NK-92 treated with Interleukin-12 subunit alpha and Interleukin-12 subunit beta, amount 100 ng/mL, for 24 hours (cell line): ENCODE data around the gene PLCL1.

Source experiments
- DNase-seq: peaks from one replicate; lab custom pipeline; 2025; lab: John Stamatoyannopoulos, UW

PLCL1 gene

GRCh38 chr2:198117406-198118041 lies 313.1 kb downstream of the PLCL1 start:
- DNase-seq, result no peak

- no peak for DNase-seq
These were observed 323.2 kb downstream of the PLCL1 start for GRCh38 chr2:198127627-198128026.

GRCh38 chr2:198129609-198130008 lies 325.2 kb downstream of the PLCL1 start:
- DNase-seq, result no peak

GRCh38 chr2:198134293-198134955 lies 330.0 kb downstream of the PLCL1 start:
- no peak for DNase-seq

DNA sequence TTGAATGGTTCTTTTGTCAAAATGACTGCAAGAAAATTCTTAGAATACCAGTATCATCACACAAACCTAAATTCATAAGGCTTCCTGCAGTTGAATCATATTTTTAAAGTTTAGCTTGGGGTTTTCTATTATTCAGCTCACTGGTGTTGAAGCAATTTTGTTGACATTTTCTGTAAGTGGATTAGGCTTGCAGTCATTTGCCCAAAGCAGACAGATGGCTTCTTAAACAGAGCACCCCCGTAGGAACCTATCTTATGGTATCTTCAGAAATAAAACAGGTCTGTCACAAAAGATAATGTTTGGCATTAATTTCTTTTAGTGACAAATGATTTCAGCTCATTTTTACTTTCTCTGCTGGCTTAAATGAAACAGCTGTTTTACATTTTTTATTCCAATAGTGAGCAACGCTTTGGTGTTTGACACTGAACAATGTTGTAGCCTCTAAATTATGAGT lies 331.1 kb downstream of the PLCL1 start:
- no peak for DNase-seq

- no peak for DNase-seq
These were observed 331.7 kb downstream of the PLCL1 start for GRCh38 chr2:198136142-198136541.

DNA sequence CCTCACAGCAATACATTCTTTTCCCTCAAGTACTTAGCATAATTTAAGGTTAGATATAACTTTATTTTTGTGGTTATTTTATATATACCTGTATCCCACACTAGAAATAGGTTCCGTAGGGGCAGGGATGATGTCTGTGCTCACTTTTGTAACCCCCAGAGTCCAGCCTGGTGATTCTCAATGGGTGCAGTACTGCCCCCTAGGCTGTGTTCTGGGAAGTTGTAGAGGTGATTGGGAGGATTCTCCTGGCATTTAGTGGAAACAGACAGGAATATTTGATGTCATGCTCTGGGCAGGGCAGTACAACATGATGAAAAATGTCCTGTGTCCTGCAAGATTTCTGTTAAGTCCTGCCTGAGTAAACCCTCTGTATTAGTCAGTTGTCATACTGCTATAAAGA lies 333.3 kb downstream of the PLCL1 start:
- DNase-seq, result no peak

GRCh38 chr2:198141726-198142125 lies 337.3 kb downstream of the PLCL1 start:
- no peak for DNase-seq

GRCh38 chr2:198143156-198143555 lies 338.8 kb downstream of the PLCL1 start:
- DNase-seq, result no peak

DNA sequence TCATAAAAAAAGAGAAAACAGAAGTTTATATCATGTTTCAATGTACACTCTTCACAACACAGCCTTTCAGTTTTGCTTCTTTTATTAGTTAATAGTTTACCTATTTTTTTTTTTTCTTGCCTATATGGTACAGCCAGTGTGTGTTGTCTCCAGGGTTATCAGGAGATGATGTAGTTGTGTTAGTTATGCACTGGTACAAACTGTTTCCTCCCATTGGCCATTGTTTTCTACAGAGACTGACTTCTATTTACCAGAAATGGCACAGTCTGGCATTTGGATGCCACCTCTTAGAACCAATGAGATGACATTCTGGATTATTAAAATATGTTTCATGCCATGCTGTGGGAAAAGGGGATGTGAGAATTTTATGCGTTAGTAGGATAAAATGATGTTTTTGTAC lies 339.4 kb downstream of the PLCL1 start:
- no peak for DNase-seq

- DNase-seq, result no peak
These were observed 340.3 kb downstream of the PLCL1 start for GRCh38 chr2:198144660-198145059.

DNA sequence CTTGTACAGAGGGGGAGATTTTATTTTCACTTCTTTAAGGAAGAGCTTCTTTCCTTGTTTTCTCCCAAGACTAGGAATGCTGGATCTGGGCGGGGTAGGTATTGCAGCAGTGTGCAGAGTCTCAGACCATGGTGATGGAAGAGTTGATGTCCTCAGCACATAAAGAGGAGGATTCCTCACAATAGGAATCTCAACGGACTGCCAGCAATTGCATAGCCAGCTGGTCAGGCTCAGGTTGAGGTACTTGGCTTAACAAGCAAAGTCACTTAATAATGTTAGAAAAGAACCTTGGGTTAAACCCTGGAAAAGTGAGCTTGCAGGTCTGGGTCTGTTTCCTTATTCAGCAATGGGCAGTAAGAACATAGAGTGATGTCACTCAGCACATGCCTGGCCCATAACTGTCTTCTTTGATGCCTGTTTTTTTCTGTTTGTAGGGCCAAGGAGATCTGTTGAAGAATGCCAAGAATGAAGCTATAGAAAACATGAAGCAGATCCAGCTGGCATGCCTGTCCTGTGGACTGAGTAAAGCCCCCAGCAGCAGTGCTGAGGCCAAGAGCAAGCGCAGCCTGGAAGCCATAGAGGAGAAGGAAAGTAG lies 342.1 kb downstream of the PLCL1 start:
- DNase-seq, result no peak

- DNase-seq, result no peak
These were observed 352.9 kb downstream of the PLCL1 start for GRCh38 chr2:198157314-198157713.

GRCh38 chr2:198161151-198161550 lies 356.8 kb downstream of the PLCL1 start:
- DNase-seq, result no peak

GRCh38 chr2:198162276-198162675 lies 357.9 kb downstream of the PLCL1 start:
- DNase-seq, result no peak

DNA sequence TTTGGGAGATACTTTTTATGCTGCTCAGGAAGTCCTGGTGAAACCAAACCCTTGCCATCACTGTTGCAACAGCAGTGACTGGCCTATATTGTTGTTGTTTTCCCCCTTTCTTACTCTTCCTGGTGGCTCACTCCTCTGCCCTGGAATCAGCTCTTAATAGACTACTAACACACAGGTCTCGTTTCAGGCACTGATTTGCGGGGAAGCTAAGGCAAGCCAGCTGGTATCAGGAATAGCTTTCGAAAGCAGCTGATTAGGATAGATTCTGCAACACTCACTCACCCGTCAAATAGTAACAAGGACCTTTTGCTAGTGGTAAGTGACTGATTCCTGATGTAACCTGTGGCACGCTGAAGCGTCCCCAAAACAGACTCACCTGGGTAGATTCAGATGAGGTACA lies 360.4 kb downstream of the PLCL1 start:
- DNase-seq, result no peak

GRCh38 chr2:198165289-198165688 lies 360.9 kb downstream of the PLCL1 start:
- DNase-seq, result no peak

DNA sequence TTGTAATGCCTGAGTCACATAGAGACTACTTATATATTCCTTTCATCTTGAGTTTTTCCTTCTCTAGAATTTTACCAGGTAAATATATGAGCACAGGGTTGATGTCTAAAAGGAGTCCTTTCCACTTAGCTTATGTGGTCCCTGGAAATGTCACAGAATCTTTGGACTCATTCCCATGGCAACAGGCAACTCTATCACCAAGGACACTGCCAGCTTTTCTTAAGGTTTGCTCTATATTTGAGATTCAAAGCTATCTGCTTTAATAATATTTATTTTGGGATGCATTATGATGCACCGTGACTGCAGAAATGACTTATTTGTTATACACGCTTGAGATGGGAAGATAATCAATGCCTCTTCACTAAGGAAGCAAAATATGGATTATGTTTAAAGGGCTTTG lies 363.0 kb downstream of the PLCL1 start:
- DNase-seq, result no peak

DNA sequence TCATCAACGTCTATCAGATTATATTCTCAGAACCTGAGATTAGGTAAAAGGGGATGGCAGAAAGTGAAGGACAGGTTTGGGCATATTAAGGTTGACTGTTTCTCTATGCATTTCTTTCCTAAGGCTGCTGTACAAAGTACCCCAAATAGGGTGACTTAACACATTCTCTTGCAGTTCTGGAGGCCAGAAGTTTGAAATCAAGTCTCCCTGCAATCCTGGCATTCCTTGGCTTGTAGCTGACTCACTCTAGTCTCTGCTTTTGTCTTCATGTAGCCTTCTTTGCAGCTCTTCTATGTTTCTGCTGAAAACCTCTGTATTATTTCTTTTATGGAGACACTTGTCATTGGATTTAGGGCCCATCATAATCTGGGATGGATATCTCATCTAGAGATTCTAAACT lies 364.3 kb downstream of the PLCL1 start:
- DNase-seq, result no peak

DNA sequence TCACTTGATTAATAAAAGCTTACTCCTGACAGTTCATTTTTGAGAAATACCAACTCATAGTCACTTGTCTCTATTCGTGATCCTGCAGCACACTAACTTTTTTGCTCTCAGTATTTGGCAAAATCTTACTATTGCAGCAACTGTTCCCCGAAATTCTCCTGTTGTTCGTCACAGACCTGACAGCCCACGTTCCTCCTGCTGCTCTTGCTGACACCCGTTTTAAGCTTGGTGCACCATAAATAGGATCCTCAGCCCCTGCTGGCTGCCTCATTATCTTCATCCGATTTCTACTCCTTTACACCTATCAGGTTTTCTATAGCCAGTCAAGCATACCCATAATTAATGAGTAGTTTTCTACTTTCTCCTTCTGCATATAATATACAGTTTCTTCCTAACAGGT lies 368.8 kb downstream of the PLCL1 start:
- no peak for DNase-seq

- no peak for DNase-seq
These were observed 369.5 kb downstream of the PLCL1 start for GRCh38 chr2:198173864-198174263.

- DNase-seq, result no peak
These were observed 370.9 kb downstream of the PLCL1 start for GRCh38 chr2:198175271-198175670.

DNA sequence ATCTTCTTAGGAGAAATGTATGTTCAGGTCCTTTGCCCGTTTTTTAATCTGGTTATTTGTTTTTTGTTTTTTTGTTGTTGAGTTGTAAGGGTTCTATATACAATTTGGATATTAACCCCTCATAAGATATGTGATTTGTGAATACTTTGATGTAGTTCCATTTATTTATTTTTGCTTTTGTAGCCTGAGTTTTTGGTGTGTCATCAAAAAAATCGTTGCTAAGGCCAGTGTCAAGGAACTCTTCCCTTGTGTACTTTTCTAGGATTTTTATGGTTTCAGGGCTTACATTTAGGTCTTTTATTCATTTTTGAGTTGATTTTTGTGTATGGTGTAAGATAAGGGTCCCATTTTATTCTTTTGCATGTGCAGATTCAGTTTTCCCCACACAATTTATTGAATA lies 372.6 kb downstream of the PLCL1 start:
- no peak for DNase-seq

- no peak for DNase-seq
These were observed 374.4 kb downstream of the PLCL1 start for GRCh38 chr2:198178766-198179165.
